ENCODE data around the gene HMX1.

Gene HMX1

GRCh38 chr4:8892556-8893226, 21.1 kb upstream of the HMX1 start:
- no peak for DNase-seq (ENCODE audit: low read depth in 3 of 3)

- no peak for DNase-seq (ENCODE audit: low read depth in 3 of 3)
Observed at GRCh38 chr4:8891646-8892555, 20.3 kb upstream of the HMX1 start.

DNA sequence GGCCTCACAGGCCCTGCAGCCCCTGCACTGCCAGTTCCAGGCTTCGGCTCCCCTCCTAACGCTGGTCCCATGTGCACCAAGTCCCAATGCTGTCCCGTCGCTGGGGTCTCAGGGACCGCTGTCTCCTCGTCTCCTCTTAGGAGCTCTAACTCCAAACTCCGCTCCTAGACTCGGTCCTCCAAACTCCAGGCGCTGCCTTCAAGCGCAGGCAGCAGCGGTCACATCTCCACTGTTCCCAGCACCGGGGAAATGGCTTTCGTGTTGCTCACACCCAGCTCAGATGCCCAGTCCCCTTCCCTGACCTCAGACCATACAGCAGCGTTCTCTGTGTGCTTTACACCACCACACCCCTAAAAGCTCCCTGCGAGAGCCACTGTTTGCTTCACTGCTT, 19.6 kb upstream of the HMX1 start:
- DNase-seq (ENCODE audit: low read depth in 3 of 3), result no peak

- DNase-seq (ENCODE audit: low read depth in 3 of 3), result no peak
Observed at GRCh38 chr4:8888856-8889255, 17.2 kb upstream of the HMX1 start.

DNA sequence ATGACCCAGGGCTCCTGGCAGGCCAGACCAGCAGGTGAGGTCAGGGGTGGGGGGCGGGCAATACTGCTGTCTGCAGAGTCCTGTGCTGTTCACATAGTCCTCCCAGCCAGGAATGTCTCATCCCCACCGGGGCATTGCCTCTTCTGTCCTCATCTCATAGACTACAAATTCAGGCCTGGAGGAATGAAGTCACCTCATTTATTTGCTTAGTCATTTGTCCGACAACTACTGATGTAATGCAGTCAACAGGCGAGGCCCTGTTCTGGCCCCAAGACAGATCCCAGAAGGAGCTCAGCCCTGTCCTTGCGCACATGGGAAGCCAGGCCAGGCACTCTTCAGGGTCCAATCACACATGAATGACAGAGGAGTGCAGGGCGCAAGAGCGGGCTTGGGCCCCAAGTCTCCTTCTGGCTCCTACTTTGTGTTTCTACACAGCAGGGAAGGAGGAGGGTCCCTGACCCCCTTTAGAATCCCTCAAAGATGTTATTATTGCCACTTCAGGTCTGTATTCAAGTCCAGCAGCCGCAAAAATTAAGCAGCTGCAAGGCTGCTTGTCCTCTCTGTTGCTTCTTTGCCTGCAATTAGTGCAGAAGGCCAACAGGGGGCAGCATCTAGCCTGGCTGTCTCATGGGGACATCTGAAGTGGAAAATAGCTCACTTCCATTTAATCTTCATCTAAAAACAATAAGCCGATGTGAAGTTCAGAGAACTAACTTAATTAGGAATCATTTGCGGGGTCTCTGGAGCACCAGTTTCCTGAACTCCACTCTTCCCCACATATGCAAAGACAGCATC, 15.2 kb upstream of the HMX1 start:
- no peak for DNase-seq (ENCODE audit: low read depth in 3 of 3)

DNA sequence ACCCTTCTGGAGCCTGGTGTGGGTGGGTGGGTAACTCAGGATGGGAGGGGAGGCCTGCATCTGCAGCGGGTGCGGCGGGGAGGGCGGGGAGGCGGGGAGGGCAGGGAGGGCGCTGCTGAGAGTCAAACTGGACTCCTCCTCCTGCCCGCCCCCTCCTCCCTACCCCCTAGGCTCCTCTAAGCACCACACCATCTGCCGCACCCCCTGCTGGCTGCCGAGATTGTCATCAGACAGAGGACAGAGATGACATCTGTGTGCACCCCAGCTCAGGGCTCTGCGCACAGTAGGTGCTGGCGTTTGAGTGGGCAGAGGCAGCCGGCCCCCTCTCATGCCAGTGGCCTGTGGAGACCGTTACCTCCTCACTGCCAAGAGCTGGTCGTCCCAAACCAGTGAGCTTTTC, 10.6 kb upstream of the HMX1 start:
- DNase-seq (ENCODE audit: low read depth in 3 of 3), result no peak

DNA sequence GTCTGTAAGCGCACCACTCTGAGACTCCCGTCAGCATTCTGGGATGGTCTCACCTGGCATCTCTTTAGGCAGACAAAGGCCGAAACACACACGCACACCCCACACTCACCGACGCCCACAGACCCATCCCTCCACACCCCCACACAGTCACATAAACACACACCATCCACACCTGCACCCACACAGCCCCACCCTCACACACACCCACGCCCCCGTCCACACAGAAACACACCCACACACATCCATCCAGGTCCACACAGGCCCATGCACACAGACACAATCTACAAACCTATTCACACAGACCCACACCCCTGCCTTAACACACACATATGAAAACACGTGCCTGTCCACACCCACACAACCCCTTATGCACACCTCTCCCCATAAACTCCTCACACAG, 9.2 kb upstream of the HMX1 start:
- no peak for DNase-seq (ENCODE audit: low read depth in 3 of 3)

DNA sequence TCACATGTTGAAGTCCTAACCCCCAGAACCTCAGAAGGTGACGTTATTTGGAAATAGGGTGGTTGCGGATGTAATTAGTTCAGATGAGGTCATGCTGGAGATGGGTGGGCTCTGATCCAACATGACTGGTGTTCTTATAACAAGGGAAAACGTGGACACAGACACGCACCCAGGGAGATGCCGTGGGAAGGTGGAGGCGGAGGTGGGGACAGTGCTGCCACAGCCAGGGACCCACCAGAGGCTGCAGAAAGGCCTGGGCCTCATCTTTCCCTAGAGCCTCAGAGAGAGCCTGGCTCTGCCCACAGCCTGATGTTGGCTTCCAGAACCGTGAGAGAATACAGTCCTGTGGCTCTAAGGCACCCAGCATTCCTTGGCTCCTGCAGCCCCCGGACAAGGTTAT, 7.9 kb upstream of the HMX1 start:
- no peak for DNase-seq (ENCODE audit: low read depth in 3 of 3)

GRCh38 chr4:8878421-8878820, 6.8 kb upstream of the HMX1 start:
- DNase-seq (ENCODE audit: low read depth in 3 of 3), result no peak

DNA sequence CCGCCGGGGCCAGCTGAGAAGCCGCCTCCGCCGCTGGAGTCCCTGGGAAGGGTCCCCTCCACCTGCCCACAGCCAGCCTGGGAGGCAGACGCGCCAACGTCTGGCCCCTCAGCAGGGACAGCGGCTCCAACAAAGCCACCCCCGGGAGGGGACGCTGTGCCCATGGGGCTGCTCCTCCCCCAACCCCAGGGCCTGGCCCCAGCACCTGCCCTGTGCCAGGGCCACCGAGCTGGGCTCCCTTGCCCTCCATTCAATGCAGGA, 6.1 kb upstream of the HMX1 start:
- DNase-seq (ENCODE audit: low read depth in 3 of 3), result no peak

- no peak for DNase-seq (ENCODE audit: low read depth in 3 of 3)
Observed at GRCh38 chr4:8876982-8877779, 5.5 kb upstream of the HMX1 start.

DNA sequence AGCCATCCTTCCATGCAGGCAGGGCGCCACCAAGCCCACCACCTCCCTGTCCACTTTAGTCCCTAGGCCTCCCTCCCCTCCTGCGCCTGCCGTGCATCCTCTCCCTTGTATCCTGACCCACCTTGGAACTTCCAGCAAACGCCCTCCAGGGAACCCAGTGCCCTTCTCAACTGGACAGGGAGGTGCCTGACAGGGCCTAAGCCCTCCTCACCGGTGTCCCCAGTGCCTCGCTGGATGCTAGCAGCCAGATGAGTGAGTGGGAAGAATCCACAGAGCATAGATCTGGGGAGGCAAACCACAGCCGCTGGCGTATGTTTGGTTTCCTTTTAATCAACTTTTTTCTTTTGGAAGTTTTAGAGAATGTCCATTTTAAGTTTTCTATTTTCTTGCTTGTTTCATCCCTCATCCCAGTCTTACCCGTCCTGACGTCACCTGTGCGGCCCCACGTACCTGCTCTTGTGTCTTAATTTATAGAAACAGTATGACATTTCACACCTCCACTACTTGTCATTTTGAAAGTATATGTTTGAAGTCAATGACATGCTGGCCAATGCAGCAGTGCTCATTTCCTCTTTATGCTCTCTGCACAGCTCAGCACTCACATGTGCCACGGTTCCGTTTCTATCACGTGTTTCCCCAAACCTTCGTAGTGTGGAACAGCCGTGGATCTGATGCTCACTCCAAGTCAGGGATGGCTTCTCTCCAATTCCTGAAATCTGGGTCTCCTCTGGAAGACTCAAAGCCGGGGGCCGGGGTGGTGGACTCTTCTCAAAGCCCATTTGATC, 3.4 kb upstream of the HMX1 start:
- no peak for DNase-seq (ENCODE audit: low read depth in 3 of 3)

- DNase-seq (ENCODE audit: low read depth in 3 of 3), result no peak
Observed at GRCh38 chr4:8874003-8874895, 2.6 kb upstream of the HMX1 start.

- DNase-seq (ENCODE audit: low read depth in 3 of 3), result no peak
Observed at GRCh38 chr4:8872402-8873291, 1.0 kb upstream of the HMX1 start.

GRCh38 chr4:8870647-8871416, 807 bp downstream of the HMX1 start:
- DNase-seq (ENCODE audit: low read depth in 3 of 3), result no peak

DNA sequence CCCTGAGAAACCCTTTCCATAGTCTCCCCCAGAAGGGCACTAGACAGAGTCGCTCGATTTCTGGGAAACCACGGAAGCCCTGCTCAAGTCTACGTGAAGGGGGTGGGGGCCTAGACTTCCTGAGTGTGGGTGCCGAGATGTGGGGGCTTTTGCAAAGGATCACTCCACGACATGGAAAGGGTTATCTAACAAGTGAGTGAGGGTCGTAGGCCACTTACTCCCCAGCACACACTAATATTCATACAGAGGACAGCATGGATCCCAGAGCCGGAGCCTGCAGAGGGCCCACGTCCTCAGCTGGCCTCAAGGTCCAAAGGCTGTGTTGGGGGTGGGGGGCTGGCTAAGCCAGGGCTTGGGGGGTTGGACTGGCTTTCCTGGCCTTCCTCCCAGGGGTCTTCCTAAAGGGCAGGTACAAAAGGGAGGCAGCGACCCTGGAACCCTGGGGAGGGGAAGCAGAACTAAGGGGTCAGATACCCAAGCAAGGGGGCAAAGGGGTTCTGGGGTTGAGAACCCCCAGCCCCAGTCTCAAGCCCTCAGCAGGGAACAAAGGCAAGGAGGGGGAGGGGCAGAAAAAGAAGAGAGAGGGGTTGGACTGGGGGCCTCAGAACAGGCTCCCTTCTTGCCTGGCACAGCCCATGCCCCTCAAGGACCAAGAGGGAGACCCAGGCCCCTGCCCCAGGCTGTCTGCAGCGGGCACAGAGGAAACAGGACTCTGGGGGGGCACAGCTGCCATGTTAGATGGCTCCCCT, 1.6 kb downstream of the HMX1 start:
- DNase-seq (ENCODE audit: low read depth in 3 of 3), result no peak
